Neural cell (in vitro differentiated cells): Measurements from ENCODE around the gene OTUD5. TPM values are rescaled to one million over a fixed set of nuclear protein-coding genes. Genes with fewer than 3 reads are reported as not detected.

ENCODE experiments used
- H2AFZ ChIP-seq: fragments of 200-600, 300-800 bp; sonication (generic), shearing (Covaris generic); 2 replicates; pipeline ENCODE4 v1.6.0; 2014; ENCODE audit warnings: low read depth, mild to moderate bottlenecking, antibody characterized with exemption, low read length, moderate library complexity
- H3F3A ChIP-seq: fragments of 200-600 bp; shearing (Covaris generic); 2 replicates; pipeline ENCODE4 v1.6.1; 2016; ENCODE audit warnings: mild to moderate bottlenecking, moderate library complexity, mixed read lengths, antibody characterized with exemption, low read length; ENCODE audit not compliant: insufficient read depth, poor library complexity, severe bottlenecking
- H3K27ac ChIP-seq: fragments of 200-600, 300-800 bp; sonication (generic), shearing (Covaris generic); 2 replicates; pipeline ENCODE4 v1.5.1; 2014; ENCODE audit warnings: mild to moderate bottlenecking, low read length, moderate library complexity
- H3K27me3 ChIP-seq: fragments of 300-800, 200-600 bp; sonication (generic), shearing (Covaris generic); 2 replicates; pipeline ENCODE4 v1.6.0; 2014; ENCODE audit warnings: mild to moderate bottlenecking, low read depth, low read length, moderate library complexity; ENCODE audit not compliant: insufficient read depth
- H3K36me3 ChIP-seq: fragments of 300-800, 200-600 bp; sonication (generic), shearing (Covaris generic); 2 replicates; pipeline ENCODE4 v1.5.1; 2014; ENCODE audit warnings: mild to moderate bottlenecking, antibody characterized with exemption, low read length, moderate library complexity; ENCODE audit not compliant: insufficient read depth
- H3K4me2 ChIP-seq: fragments of 300-800, 200-600 bp; sonication (generic), shearing (Covaris generic); 2 replicates; pipeline ENCODE4 v1.6.0; 2014; ENCODE audit warnings: mild to moderate bottlenecking, low read length
- H3K4me3 ChIP-seq: fragments of 300-800, 200-600 bp; sonication (generic), shearing (Covaris generic); 2 replicates; pipeline ENCODE4 v1.5.1; 2014; ENCODE audit warnings: mild to moderate bottlenecking, low read length, moderate library complexity
- H3K79me2 ChIP-seq: fragments of 200-600 bp; shearing (Covaris generic); replicated peaks from 2 replicates; pipeline ENCODE4 v1.6.0; 2014; ENCODE audit warnings: mild to moderate bottlenecking, low read length, moderate library complexity; ENCODE audit not compliant: insufficient read depth
- H3K9ac ChIP-seq: fragments of 300-800, 200-600 bp; sonication (generic), shearing (Covaris generic); 2 replicates; pipeline ENCODE4 v1.6.1; 2016; ENCODE audit warnings: mild to moderate bottlenecking, low read length, mixed read lengths
- H3K9me2 ChIP-seq: fragments of 200-600 bp; shearing (Covaris generic); 2 replicates; pipeline ENCODE4 v1.6.1; 2016; ENCODE audit warnings: mild to moderate bottlenecking, low read length, mixed read lengths; ENCODE audit not compliant: insufficient read depth
- H3K9me3 ChIP-seq: fragments of 200-600, 300-800 bp; sonication (generic), shearing (Covaris generic); 2 replicates; pipeline ENCODE4 v1.6.1; 2016; ENCODE audit warnings: mild to moderate bottlenecking, mixed run types, low read length, moderate library complexity, mixed read lengths
- H4K20me1 ChIP-seq: fragments of 200-600 bp; shearing (Covaris generic); 2 replicates; pipeline ENCODE4 v1.6.1; 2016; ENCODE audit warnings: mild to moderate bottlenecking, mixed run types; ENCODE audit not compliant: insufficient read depth
- EP300 ChIP-seq: fragments of 450-650 bp; conservative IDR thresholded peaks from 2 replicates; pipeline ENCODE4 v1.6.1; 2014; ENCODE audit warnings: antibody characterized with exemption, mild to moderate bottlenecking, moderate library complexity; ENCODE audit not compliant: poor library complexity, severe bottlenecking
- EZH2 ChIP-seq: fragments of 200-600, 300-800 bp; shearing (Covaris generic), sonication (generic); IDR thresholded peaks from 2 replicates; pipeline ENCODE4 v1.6.1; 2014; ENCODE audit warnings: antibody characterized with exemption, low read length, borderline replicate concordance, mild to moderate bottlenecking; ENCODE audit not compliant: insufficient read depth, poor library complexity, severe bottlenecking
- MXI1 ChIP-seq: fragments of 450-650 bp; conservative IDR thresholded peaks from 2 replicates; pipeline ENCODE4 v1.6.1; 2014; ENCODE audit warnings: antibody characterized with exemption, mild to moderate bottlenecking; ENCODE audit not compliant: poor library complexity, severe bottlenecking
- POLR2AphosphoS5 ChIP-seq: IDR thresholded peaks from 2 replicates; pipeline ENCODE4 v1.6.1; 2012
- RAD21 ChIP-seq: fragments of 450-650 bp; conservative IDR thresholded peaks from 2 replicates; pipeline ENCODE4 v1.6.1; 2014; ENCODE audit warnings: antibody characterized with exemption, mild to moderate bottlenecking, moderate library complexity
- SMC3 ChIP-seq: fragments of 450-650 bp; conservative IDR thresholded peaks from 2 replicates; pipeline ENCODE4 v1.6.1; 2014; ENCODE audit warnings: antibody characterized with exemption, mild to moderate bottlenecking, moderate library complexity; ENCODE audit not compliant: poor library complexity
- TAF1 ChIP-seq: IDR thresholded peaks from 2 replicates; pipeline ENCODE4 v1.6.1; 2012; ENCODE audit warnings: low read depth
- polyA plus RNA-seq: library from polyadenylated mRNA; depleted of rRNA; stranded (reverse); fragments of >200 nt; gene quantifications from 2 replicates; pipeline ENCODE4 v1.2.3, GENCODE V29; 2014
- TF ChIP-seq, protein P1 (sequence below): fragments of 450-650 bp; IDR thresholded peaks from 2 replicates; pipeline ENCODE4 v1.5.1; 2014; ENCODE audit warnings: antibody characterized with exemption, mild to moderate bottlenecking, moderate library complexity; ENCODE audit not compliant: poor library complexity, severe bottlenecking
- TF ChIP-seq, protein P2 (sequence below): IDR thresholded peaks from 2 replicates; pipeline ENCODE4 v1.6.1; 2012; ENCODE audit warnings: borderline replicate concordance

The OTUD5 gene
- polyA plus RNA-seq, 1 donor from 2014 or later = 34.3 TPM

- TF ChIP-seq TAF1 (no peak), SMC3 (no peak), MXI1 (no peak), EP300 (no peak), POLR2AphosphoS5 (no peak), RAD21 (no peak), EZH2 (no peak)
- TF ChIP-seq, protein P1, sequence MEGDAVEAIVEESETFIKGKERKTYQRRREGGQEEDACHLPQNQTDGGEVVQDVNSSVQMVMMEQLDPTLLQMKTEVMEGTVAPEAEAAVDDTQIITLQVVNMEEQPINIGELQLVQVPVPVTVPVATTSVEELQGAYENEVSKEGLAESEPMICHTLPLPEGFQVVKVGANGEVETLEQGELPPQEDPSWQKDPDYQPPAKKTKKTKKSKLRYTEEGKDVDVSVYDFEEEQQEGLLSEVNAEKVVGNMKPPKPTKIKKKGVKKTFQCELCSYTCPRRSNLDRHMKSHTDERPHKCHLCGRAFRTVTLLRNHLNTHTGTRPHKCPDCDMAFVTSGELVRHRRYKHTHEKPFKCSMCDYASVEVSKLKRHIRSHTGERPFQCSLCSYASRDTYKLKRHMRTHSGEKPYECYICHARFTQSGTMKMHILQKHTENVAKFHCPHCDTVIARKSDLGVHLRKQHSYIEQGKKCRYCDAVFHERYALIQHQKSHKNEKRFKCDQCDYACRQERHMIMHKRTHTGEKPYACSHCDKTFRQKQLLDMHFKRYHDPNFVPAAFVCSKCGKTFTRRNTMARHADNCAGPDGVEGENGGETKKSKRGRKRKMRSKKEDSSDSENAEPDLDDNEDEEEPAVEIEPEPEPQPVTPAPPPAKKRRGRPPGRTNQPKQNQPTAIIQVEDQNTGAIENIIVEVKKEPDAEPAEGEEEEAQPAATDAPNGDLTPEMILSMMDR = no peak
- TF ChIP-seq, protein P2, sequence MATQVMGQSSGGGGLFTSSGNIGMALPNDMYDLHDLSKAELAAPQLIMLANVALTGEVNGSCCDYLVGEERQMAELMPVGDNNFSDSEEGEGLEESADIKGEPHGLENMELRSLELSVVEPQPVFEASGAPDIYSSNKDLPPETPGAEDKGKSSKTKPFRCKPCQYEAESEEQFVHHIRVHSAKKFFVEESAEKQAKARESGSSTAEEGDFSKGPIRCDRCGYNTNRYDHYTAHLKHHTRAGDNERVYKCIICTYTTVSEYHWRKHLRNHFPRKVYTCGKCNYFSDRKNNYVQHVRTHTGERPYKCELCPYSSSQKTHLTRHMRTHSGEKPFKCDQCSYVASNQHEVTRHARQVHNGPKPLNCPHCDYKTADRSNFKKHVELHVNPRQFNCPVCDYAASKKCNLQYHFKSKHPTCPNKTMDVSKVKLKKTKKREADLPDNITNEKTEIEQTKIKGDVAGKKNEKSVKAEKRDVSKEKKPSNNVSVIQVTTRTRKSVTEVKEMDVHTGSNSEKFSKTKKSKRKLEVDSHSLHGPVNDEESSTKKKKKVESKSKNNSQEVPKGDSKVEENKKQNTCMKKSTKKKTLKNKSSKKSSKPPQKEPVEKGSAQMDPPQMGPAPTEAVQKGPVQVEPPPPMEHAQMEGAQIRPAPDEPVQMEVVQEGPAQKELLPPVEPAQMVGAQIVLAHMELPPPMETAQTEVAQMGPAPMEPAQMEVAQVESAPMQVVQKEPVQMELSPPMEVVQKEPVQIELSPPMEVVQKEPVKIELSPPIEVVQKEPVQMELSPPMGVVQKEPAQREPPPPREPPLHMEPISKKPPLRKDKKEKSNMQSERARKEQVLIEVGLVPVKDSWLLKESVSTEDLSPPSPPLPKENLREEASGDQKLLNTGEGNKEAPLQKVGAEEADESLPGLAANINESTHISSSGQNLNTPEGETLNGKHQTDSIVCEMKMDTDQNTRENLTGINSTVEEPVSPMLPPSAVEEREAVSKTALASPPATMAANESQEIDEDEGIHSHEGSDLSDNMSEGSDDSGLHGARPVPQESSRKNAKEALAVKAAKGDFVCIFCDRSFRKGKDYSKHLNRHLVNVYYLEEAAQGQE = no peak
- no peak overlapping the region for H3K27ac ChIP-seq
These were observed 8.6 kb upstream of the OTUD5 start for GRCh38 chrX:48965959-48966358.

GRCh38 chrX:48961585-48962091 lies 4.2 kb upstream of the OTUD5 start:
- no peak overlapping the region for H3K4me3 ChIP-seq
- no peaks in the 10 kb centered on the region for H3K36me3 ChIP-seq
- H3K9me3 ChIP-seq = no peaks in the 10 kb centered on the region
- H3K9me2 ChIP-seq = no peaks in the 10 kb centered on the region
- no peaks in the 10 kb centered on the region for H3K27me3 ChIP-seq
- no peak overlapping the region for H2AFZ ChIP-seq
- H3K27ac ChIP-seq = no peak overlapping the region
- TF ChIP-seq, protein P2 = no peak
- TF ChIP-seq SMC3 (no peak), EP300 (no peak), RAD21 (no peak), MXI1 (no peak), EZH2 (no peak), POLR2AphosphoS5 (no peak), TAF1 (no peak)
- TF ChIP-seq, protein P1 = no peak
- peaks cover 3% of the 10 kb centered on the region for H3K79me2 ChIP-seq
- no peaks in the 10 kb centered on the region for H3F3A ChIP-seq
- H3K4me2 ChIP-seq = no peak overlapping the region
- no peak overlapping the region for H3K9ac ChIP-seq
- no peaks in the 10 kb centered on the region for H4K20me1 ChIP-seq

More at GRCh38 chrX:48965959-48966358, 8.6 kb upstream of the OTUD5 start:
- H3K9ac ChIP-seq = no peak overlapping the region
- H3K4me2 ChIP-seq = no peak overlapping the region
- H2AFZ ChIP-seq = no peak overlapping the region
- H3K36me3 ChIP-seq = no peaks in the 10 kb centered on the region
- no peaks in the 10 kb centered on the region for H3K9me3 ChIP-seq
- H3K27me3 ChIP-seq = no peaks in the 10 kb centered on the region
- H3K9me2 ChIP-seq = no peaks in the 10 kb centered on the region
- H3K79me2 ChIP-seq = no peaks in the 10 kb centered on the region
- H4K20me1 ChIP-seq = no peaks in the 10 kb centered on the region
- no peaks in the 10 kb centered on the region for H3F3A ChIP-seq
- H3K4me3 ChIP-seq = no peak overlapping the region
